DMS79 treated with DMSO at 0.1 percent for 48 hours (cell line): ENCODE measurements around the gene ECI1.
"Not testable (repeated sequence)": the region's sequence is repeated elsewhere in the genome, so short reads cannot be mapped to it uniquely, and the experiment has no call there.

Experiments
- DNase-seq: peaks from one replicate; lab custom pipeline; 2025; lab: John Stamatoyannopoulos, UW

The ECI1 gene

GRCh38 chr16:2252806-2253148 is 1.4 kb upstream of the ECI1 start:
- DNase-seq = no peak

- DNase-seq = peak; percentile 45
Observed at GRCh38 chr16:2250652-2251295, 613 bp downstream of the ECI1 start.

DNA sequence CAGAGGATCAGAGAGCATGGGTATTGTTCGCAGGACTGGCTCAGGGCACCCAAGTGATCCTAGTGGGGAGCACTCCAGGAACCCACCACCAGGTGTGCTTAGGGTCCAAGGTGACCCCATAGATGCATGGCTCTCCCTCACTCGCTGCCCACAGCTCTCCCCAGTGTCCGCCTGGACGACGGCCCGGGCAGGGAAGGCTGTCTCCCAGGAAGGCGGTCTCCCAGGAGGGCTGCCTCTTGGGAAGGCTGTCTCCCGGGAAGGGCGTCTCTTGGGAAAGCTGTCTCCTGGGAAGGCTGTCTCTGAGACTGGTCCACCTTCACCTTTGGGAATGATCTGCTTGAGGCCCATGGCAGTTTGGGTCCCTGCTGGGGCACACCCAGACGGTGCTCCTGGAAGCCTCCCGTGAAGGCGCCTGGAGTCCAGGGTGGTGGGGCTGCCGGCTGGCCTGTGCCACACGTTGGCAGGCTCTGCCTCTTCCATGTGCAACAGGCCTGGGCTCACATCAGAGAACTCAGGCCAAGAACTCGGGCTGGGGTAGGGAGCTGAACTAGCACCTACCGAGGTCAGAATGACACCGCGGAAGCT is 5.0 kb downstream of the ECI1 start:
- DNase-seq = no peak

- DNase-seq = no peak
Observed at GRCh38 chr16:2244926-2245795, 6.2 kb downstream of the ECI1 start.

- DNase-seq = no peak
Observed at GRCh38 chr16:2244301-2244700, 7.1 kb downstream of the ECI1 start.

DNA sequence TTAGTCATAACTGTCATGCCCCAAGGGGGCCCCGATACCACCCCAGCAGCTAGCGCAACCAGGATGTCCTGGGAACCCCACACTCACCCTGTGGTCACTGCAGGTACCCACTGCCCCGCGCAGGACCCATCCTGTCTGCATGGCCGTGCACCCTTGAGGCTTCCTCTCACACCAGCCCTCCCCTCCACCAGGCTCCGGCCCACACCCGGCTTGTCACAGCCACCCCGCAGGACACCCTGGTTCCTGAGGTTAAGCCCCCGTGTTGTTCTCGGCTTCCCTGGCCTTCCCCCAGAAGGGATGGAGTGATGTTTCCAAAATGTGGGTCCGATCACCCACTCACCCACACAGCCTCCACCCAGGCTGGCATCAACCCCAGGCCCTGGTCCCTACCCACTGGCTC is 7.6 kb downstream of the ECI1 start:
- DNase-seq = no peak

GRCh38 chr16:2243031-2243528 is 8.3 kb downstream of the ECI1 start:
- no peak for DNase-seq

- no peak for DNase-seq
Observed at GRCh38 chr16:2242598-2242997, 8.8 kb downstream of the ECI1 start.

GRCh38 chr16:2240331-2240730 is 11.1 kb downstream of the ECI1 start:
- not testable (repeated sequence) for DNase-seq

- DNase-seq = no peak
Observed at GRCh38 chr16:2238838-2239675, 12.3 kb downstream of the ECI1 start.

GRCh38 chr16:2238150-2238837 is 13.1 kb downstream of the ECI1 start:
- DNase-seq = no peak

GRCh38 chr16:2237493-2238149 is 13.8 kb downstream of the ECI1 start:
- no peak for DNase-seq

DNA sequence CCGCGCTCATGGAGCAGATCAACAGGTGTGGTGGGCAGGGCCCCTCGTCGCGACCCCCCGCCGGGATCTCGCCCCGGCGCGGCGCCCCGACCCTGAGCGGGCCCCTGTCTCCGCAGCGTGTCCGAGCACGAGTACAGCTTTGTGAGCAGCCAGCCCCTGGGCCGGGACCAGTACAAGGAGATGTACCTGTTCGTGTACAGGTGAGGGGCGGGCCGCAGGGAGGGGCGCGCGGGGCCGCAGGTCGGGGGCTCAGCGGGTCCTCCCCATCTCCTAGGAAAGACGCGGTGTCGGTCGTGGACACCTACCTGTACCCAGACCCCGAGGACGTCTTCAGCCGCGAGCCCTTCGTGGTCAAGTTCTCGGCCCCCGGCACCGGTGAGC is 14.3 kb downstream of the ECI1 start:
- no peak for DNase-seq

DNA sequence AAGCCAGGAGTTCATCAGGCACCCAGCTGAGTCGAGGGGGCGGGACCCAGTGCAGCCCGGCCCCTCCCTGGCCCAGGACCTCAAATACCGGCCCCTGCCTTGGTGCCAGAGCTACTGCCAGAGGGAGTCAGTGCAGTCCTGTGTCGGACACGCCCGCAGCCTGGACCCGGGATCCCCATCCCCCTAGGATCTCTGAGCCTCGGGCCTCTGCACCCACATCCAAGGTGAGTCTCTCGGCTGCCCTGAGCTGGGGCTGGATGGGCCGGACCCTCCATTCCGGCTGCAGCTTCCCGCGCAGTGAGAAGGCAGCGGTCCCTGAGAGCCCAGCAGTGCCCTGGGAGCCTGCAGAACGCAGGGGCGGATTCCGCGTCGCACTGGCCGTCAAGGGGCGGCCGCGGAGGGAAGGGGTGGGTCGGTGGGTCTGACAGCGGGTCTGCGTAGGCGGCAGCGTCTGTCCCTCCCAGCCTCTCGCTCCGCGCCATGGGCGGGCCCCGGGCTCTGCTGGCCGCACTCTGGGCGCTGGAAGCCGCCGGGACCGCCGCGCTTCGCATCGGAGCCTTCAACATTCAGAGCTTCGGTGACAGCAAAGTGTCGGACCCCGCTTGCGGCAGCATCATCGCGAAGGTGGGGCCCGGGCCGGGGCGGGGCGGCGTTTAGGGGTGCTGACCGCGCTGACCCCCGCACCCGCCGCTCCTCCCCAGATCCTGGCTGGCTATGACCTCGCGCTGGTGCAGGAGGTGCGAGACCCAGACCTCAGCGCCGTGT is 14.9 kb downstream of the ECI1 start, which contains the start of gene DNASE1L2:
Gene DNASE1L2, plus strand, starts transcription at position 108 of the 765 bp plus-strand sequence. Its CDS starts 373 bp downstream, at position 481.
- DNase-seq = no peak

- no peak for DNase-seq
Observed at GRCh38 chr16:2235695-2236336, 15.6 kb downstream of the ECI1 start.

GRCh38 chr16:2235234-2235651 is 16.1 kb downstream of the ECI1 start:
- no peak for DNase-seq

DNA sequence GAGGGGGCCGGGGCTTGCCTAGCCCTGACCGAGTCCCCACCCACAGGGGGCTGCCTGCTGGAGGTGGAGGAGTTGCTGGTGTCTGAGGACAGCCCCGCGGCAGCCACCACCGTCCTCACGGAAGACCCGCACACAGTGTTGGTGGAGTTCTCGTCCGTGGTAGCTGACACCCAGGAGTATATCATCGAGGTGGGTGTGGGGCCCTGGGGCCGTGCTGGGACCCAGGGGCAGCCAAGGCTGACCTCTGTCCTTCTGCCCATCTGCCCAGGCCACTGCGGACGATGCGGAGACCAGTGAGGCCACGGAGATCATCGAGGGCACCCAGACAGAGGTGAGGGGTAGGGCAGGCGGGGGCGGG is 16.6 kb downstream of the ECI1 start:
- DNase-seq = no peak

DNA sequence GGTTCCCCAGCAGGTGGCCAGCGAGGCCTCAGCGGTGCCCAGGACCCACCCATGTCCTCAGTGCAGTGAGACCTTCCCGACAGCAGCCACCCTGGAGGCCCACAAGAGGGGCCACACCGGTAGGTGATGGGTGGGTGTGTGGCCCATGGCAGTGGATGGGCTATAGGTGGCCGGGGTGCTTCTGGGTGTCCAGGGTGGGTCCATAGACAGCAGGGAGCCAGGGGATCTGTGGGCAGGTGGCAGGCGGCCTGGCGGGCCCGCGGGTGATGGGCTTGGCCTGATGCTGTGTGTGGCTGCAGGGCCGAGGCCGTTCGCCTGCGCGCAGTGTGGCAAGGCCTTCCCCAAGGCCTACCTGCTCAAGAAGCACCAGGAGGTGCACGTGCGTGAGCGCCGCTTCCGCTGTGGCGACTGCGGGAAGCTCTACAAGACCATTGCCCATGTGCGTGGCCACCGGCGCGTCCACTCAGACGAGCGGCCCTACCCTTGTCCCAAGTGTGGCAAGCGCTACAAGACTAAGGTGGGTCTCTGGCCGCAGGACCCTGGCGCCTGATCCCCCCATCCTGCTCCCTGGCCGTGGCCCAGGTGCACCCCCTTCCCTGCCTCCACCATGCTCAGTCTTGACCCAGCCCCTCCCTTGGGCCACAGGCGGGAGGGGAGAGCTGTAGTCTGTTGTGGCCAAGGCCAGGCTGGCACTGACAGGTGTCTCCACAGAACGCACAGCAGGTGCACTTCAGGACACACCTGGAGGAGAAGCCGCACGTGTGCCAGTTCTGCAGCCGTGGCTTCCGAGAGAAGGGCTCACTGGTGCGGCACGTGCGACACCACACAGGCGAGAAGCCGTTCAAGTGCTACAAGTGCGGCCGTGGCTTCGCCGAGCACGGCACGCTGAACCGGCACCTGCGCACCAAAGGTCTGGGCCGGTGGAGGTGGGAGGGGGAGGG is 17.2 kb downstream of the ECI1 start:
- DNase-seq = peak; percentile 74
